Spleen (tissue), 11 donors: Measurements from ENCODE around the gene PTPRZ1. TPM values are rescaled to one million over a fixed set of nuclear protein-coding genes. Genes with fewer than 3 reads are reported as not detected.

ENCODE experiments used
- DNase-seq: peaks from one replicate; pipeline ENCODE4 v3.0.0-alpha.2; 2020
- H3K27ac ChIP-seq, 8 donors: fragments of 200-600 bp; sonication (generic) in 7 of 8; 1 replicate in 4 of 8; 2 replicates in 4 of 8; pipeline versions ENCODE4 v1.5.0 to v1.8.0; 2016 to 2021; ENCODE audit warnings: inconsistent platforms in 4 of 8, mild to moderate bottlenecking in 4 of 8, moderate library complexity in 1 of 8
- H3K27me3 ChIP-seq, 7 donors: fragments of 200-600 bp; sonication (generic) in 6 of 7; replicated peaks in 1 of 7; 1 replicate in 4 of 7; 2 replicates in 3 of 7; pipeline versions ENCODE4 v1.5.0 to v1.8.0; 2016 to 2021; ENCODE audit warnings: inconsistent platforms in 3 of 7, mild to moderate bottlenecking in 1 of 7
- H3K36me3 ChIP-seq, 6 donors: fragments of 200-600 bp; sonication (generic) in 5 of 6; 1 replicate in 4 of 6; 2 replicates in 2 of 6; pipeline versions ENCODE4 v1.5.0 to v1.8.0; 2016 to 2021; ENCODE audit warnings: inconsistent platforms in 2 of 6
- H3K4me1 ChIP-seq, 6 donors: fragments of 200-600 bp; sonication (generic) in 5 of 6; 1 replicate in 3 of 6; 2 replicates in 3 of 6; pipeline versions ENCODE4 v1.5.0 to v1.8.0; 2016 to 2021; ENCODE audit warnings: inconsistent platforms in 3 of 6
- H3K4me3 ChIP-seq, 8 donors: fragments of 200-600 bp; sonication (generic) in 7 of 8; 1 replicate in 4 of 8; 2 replicates in 4 of 8; pipeline versions ENCODE4 v1.5.0 to v1.8.0; 2016 to 2021; ENCODE audit warnings: inconsistent platforms in 4 of 8, mild to moderate bottlenecking in 4 of 8, moderate library complexity in 2 of 8
- H3K9me3 ChIP-seq, 8 donors: fragments of 200-600 bp; sonication (generic) in 7 of 8; 1 replicate in 4 of 8; 2 replicates in 4 of 8; pipeline versions ENCODE4 v1.5.0 to v1.8.0; 2016 to 2021; ENCODE audit warnings: inconsistent platforms in 4 of 8
- CTCF ChIP-seq, 11 experiments: fragments of 200-600 bp in 7 of 11; fragments of 450-650 bp in 4 of 11; sonication (generic) in 4 of 11; IDR thresholded peaks in 8 of 11; conservative IDR thresholded peaks in 3 of 11; 1 replicate in 7 of 11; 2 replicates in 4 of 11; pipeline versions ENCODE4 v1.4.0 to v1.8.0; 2016 to 2021; ENCODE audit warnings: antibody characterized with exemption in 11 of 11, inconsistent platforms in 4 of 11, mild to moderate bottlenecking in 1 of 11
- POLR2A ChIP-seq, 3 donors: fragments of 450-650 bp; IDR thresholded peaks; one replicate each; pipeline ENCODE4 v1.5.1; 2017; ENCODE audit warnings: antibody characterized with exemption in 3 of 3, mild to moderate bottlenecking in 1 of 3
- POLR2AphosphoS5 ChIP-seq, 3 donors: sonication (generic); formaldehyde crosslinking; IDR thresholded peaks; one replicate each; pipeline ENCODE4 v1.5.1; 2017; ENCODE audit warnings: antibody characterized with exemption in 3 of 3
- WGBS, 5 donors: extraction: QIAGEN DNeasy Blood & Tissue Kit in 3 of 5; methylation state at CpG; one replicate each; pipeline versions ENCODE4 v1.1.5 to v1.1.7; 2013 to 2018; 5-methylcytosine and 5-hydroxymethylcytosine counted together
- intact Hi-C: fragments of 100-400 bp; cut with DNase I; formaldehyde crosslinking; loops from one replicate; pipeline ENCODE4 v1.15.0; 2023; ENCODE audit warnings: low total_unique reads
- polyA plus RNA-seq, 3 donors: library from polyadenylated mRNA; stranded (reverse); fragments of 200-250 nt; gene quantifications; one replicate each; pipeline ENCODE4 v1.2.1, GENCODE V29; 2013
- total RNA-seq, 7 donors: library from RNA; depleted of rRNA in 3 of 7; stranded (reverse); fragments of >200 nt in 3 of 7; fragmentation: NEBNext Ultra II Directional in 4 of 7; extraction: Animal tissue kit (Norgen Biotek cat#: 25700) in 4 of 7; gene quantifications; one replicate each; pipeline versions ENCODE4 v1.1.0 to v1.2.1, GENCODE V29; 2016 to 2021
- donor health status: healthy with polysubstance abuse.
- donor health status: DM: no; HTN: no; CAD: no; lungs with moderate emphysema.
- donor health status: DM: no; HTN: no; CAD: no.
- donor health status: Bipolar disorder and iron deficiency.
- donor health status: healthy.
- donor health status: DM: no; HTN: no; CAD: no.
- donor health status: DM: yes; HTN: yes; CAD: no.

Gene PTPRZ1
- total and polyA plus RNA-seq, 10 donors = 0.87 to 5.9 (median 1.4) TPM

GRCh38 chr7:122056977-122057376, 184.0 kb downstream of the PTPRZ1 start:
- Histone ChIP-seq H3K36me3 (no peaks in the 10 kb centered on the region), H3K9me3 (no peaks in the 10 kb centered on the region), H3K4me3 (no peak overlapping the region), H3K4me1 (no peaks in the 10 kb centered on the region), H3K27ac (no peak overlapping the region), H3K27me3 (no peaks in the 10 kb centered on the region)
- no peak for DNase-seq
- intact Hi-C loops = no loop called here
- 50 to 72% (median 52%) methylated on average over 2 of the region's 2 CpGs for WGBS, 5 donors
- no peak for TF ChIP-seq POLR2A (IDR thresholded peaks at IDR 0.05)
- TF ChIP-seq POLR2AphosphoS5 (IDR thresholded peaks at IDR 0.05) = no peak
- no peak for TF ChIP-seq CTCF (IDR thresholded peaks at IDR 0.05 in 8 of 11, conservative IDR thresholded peaks at IDR 0.05 in 3 of 11)

- WGBS, 5 donors = 69 to 84% (median 71%) methylated on average over 4 of the region's 4 CpGs
- no peak for DNase-seq
- Histone ChIP-seq H3K9me3 (no peaks in the 10 kb centered on the region), H3K36me3 (no peaks in the 10 kb centered on the region), H3K27ac (no peak overlapping the region), H3K27me3 (no peaks in the 10 kb centered on the region), H3K4me3 (no peak overlapping the region), H3K4me1 (no peaks in the 10 kb centered on the region)
- intact Hi-C loops = no loop called here
- TF ChIP-seq POLR2AphosphoS5 (IDR thresholded peaks at IDR 0.05) = no peak
- TF ChIP-seq CTCF (IDR thresholded peaks at IDR 0.05 in 8 of 11, conservative IDR thresholded peaks at IDR 0.05 in 3 of 11) = no peak
- TF ChIP-seq POLR2A (IDR thresholded peaks at IDR 0.05) = no peak
These were observed 186.6 kb downstream of the PTPRZ1 start for GRCh38 chr7:122059542-122059941.

GRCh38 chr7:122063146-122063545, 190.2 kb downstream of the PTPRZ1 start:
- no peak overlapping the region for H3K4me3 ChIP-seq
- H3K9me3 ChIP-seq = no peaks in the 10 kb centered on the region
- DNase-seq = no peak
- H3K27ac ChIP-seq = no peak overlapping the region
- intact Hi-C loops = no loop called here
- TF ChIP-seq POLR2AphosphoS5 (IDR thresholded peaks at IDR 0.05) (no peak), CTCF (IDR thresholded peaks at IDR 0.05 in 8 of 11, conservative IDR thresholded peaks at IDR 0.05 in 3 of 11) (no peak), POLR2A (IDR thresholded peaks at IDR 0.05) (no peak)
- no peaks in the 10 kb centered on the region for H3K27me3 ChIP-seq
- no peaks in the 10 kb centered on the region for H3K4me1 ChIP-seq
- H3K36me3 ChIP-seq = no peaks in the 10 kb centered on the region

GRCh38 chr7:122064971-122065370, 192.0 kb downstream of the PTPRZ1 start:
- H3K4me1 ChIP-seq = no peaks in the 10 kb centered on the region
- no peak for TF ChIP-seq CTCF (IDR thresholded peaks at IDR 0.05 in 8 of 11, conservative IDR thresholded peaks at IDR 0.05 in 3 of 11)
- TF ChIP-seq POLR2A (IDR thresholded peaks at IDR 0.05) = no peak
- TF ChIP-seq POLR2AphosphoS5 (IDR thresholded peaks at IDR 0.05) = no peak
- no peaks in the 10 kb centered on the region for H3K27me3 ChIP-seq
- DNase-seq = no peak
- intact Hi-C loops = no loop called here
- H3K27ac ChIP-seq = no peak overlapping the region
- H3K36me3 ChIP-seq = no peaks in the 10 kb centered on the region
- no peaks in the 10 kb centered on the region for H3K9me3 ChIP-seq
- 77 to 91% (median 80%) methylated on average over 4 of the region's 4 CpGs for WGBS, 5 donors
- no peak overlapping the region for H3K4me3 ChIP-seq
